Measurements from ENCODE around the gene GAL3ST3.

GRCh38 chr11:66087148-66087908 lies 38.4 kb upstream of the GAL3ST3 start:
- TF ChIP-seq POLR2A (IDR thresholded peaks at IDR 0.05) (no peak), POLR2AphosphoS5 (IDR thresholded peaks at IDR 0.05) (no peak), CTCF (IDR thresholded peaks at IDR 0.05) (no peak), EP300 (IDR thresholded peaks at IDR 0.05) (no peak)

Data from sigmoid colon (tissue), 4 donors.